ENCODE measurements around the gene CD22. TPM values are rescaled to one million over a fixed set of nuclear protein-coding genes. Genes with fewer than 3 reads are reported as not detected.

The CD22 gene
- total RNA-seq, 2 donors from 2014 or later, result 1.4 to 3.6 TPM

DNA sequence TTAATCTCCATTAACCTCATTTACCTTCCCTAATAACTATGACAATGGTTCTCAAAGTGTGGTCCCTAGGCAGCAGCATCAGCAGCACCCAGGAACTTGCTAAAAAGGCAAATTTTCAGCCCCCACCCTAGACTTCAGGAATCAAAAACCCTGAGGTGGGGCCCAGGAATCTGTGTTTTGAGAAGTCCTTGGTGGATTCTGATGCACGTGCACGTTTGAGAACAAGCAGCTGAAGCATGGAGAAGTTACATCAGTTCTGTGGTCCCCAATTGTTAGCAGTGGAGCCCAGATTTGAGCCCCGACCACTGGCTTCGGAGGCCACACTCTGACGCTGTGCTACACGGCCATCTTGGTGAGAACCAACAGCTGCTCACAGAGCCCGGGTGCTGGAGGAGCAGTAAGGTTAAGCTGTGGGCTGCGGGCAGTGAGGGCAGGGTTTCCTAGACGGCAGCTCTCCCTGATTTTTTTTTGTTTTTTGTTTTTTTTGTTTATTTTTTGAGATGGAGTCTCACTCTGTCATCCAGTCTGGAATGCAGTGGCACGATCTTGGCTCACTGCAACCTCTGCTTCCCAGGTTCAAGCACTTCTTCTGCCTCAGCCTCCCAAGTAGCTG, 14.0 kb upstream of the CD22 start:
- ATAC-seq (ENCODE audit: insufficient number of reproducible peaks, low FRiP score, low read depth) (no peak), DNase-seq (ENCODE audit: low spot score) (no peak)
- no peaks in the 10 kb centered on the region for H3K36me3 ChIP-seq
- H3K4me3 ChIP-seq, result no peak overlapping the region
- H3K4me1 ChIP-seq (ENCODE audit: control insufficient read depth in 1 of 2, low read depth in 2 of 2), result no peaks in the 10 kb centered on the region
- no peak overlapping the region for H3K27ac ChIP-seq
- H3K27me3 ChIP-seq (replicated peaks; ENCODE audit: insufficient read depth), result no peaks in the 10 kb centered on the region
- H3K9me3 ChIP-seq, result no peaks in the 10 kb centered on the region
- TF ChIP-seq, protein P1, sequence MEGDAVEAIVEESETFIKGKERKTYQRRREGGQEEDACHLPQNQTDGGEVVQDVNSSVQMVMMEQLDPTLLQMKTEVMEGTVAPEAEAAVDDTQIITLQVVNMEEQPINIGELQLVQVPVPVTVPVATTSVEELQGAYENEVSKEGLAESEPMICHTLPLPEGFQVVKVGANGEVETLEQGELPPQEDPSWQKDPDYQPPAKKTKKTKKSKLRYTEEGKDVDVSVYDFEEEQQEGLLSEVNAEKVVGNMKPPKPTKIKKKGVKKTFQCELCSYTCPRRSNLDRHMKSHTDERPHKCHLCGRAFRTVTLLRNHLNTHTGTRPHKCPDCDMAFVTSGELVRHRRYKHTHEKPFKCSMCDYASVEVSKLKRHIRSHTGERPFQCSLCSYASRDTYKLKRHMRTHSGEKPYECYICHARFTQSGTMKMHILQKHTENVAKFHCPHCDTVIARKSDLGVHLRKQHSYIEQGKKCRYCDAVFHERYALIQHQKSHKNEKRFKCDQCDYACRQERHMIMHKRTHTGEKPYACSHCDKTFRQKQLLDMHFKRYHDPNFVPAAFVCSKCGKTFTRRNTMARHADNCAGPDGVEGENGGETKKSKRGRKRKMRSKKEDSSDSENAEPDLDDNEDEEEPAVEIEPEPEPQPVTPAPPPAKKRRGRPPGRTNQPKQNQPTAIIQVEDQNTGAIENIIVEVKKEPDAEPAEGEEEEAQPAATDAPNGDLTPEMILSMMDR (IDR thresholded peaks at IDR 0.05), result no peak

DNA sequence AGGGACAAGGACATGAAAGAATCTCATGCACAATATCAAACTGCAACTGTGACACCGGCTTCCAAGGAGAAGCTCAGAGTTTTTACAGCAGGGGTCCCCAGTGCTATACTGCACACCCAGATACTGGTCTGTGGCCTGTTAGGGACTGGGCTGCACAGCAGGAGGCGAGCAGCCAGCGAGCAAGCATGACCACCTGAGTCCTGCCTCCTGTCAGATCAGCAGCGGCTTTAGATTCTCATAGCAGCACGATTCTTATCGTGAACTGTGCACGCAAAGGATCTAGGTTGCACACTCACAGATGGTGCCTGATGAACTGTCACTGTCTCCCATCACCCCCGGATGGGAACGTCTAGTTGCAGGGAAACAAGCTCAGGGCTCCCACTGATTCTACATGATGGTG, 13.1 kb upstream of the CD22 start:
- no peak for ATAC-seq (ENCODE audit: insufficient number of reproducible peaks, low FRiP score, low read depth)
- Histone ChIP-seq H3K4me3 (no peak overlapping the region), H3K36me3 (no peaks in the 10 kb centered on the region), H3K9me3 (no peaks in the 10 kb centered on the region), H3K27ac (no peak overlapping the region), H3K4me1 (ENCODE audit: control insufficient read depth in 1 of 2, low read depth in 2 of 2) (no peaks in the 10 kb centered on the region), H3K27me3 (replicated peaks; ENCODE audit: insufficient read depth) (no peaks in the 10 kb centered on the region)
- DNase-seq (ENCODE audit: low spot score), result no peak
- TF ChIP-seq, protein P1 (IDR thresholded peaks at IDR 0.05), result no peak

DNA sequence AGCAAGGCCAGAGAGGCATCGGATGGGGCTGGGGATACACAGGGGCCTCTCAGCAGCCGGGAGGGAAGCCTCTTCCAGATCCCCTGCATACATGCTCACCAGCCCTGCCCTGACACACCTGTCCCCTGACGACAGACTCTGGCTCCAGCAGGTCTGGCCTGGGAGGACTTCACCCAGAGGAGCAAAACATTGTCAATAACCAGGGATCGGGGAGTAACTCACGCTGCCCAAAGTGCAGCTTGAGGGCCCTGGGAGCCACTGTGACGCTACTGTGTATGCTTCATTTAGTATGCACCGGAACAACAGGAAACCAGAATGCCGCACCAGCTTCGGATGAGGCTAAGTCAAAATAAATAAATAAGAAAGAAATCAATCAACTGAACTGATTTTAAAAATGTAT, 12.4 kb upstream of the CD22 start:
- no peak for ATAC-seq (ENCODE audit: insufficient number of reproducible peaks, low FRiP score, low read depth)
- no peak for DNase-seq (ENCODE audit: low spot score)
- Histone ChIP-seq H3K27me3 (replicated peaks; ENCODE audit: insufficient read depth) (no peaks in the 10 kb centered on the region), H3K36me3 (no peaks in the 10 kb centered on the region), H3K9me3 (no peaks in the 10 kb centered on the region), H3K4me1 (ENCODE audit: control insufficient read depth in 1 of 2, low read depth in 2 of 2) (no peaks in the 10 kb centered on the region), H3K27ac (no peak overlapping the region), H3K4me3 (no peak overlapping the region)
- TF ChIP-seq, protein P1 (IDR thresholded peaks at IDR 0.05), result no peak

DNA sequence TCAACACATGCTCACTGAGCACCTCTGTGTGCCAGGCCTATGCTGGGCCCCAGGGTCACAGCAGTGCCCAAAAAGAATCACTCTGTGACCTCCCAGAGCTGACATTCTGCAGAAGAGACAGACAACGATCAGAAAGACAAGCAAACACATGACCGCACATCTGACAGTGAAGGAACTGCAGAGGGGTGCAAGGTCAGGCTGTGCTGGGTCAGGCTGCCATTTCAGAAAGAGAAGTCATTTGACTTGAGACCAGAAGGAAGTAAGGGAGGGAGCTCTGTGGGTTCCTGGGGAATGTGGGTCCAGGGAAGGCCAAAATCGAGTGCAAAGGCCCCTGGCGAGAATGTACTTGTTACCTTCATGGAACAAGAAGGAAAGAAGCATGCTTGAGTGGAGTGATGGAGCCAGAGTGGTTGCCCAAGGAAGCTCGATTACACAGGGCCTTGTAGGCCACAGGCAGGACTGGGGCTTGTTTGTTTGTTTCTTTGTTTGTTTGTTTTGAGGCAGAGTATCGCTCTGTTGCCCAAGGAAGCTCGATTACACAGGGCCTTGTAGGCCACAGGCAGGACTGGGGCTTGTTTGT, 11.4 kb upstream of the CD22 start:
- Histone ChIP-seq H3K4me3 (no peak overlapping the region), H3K27me3 (replicated peaks; ENCODE audit: insufficient read depth) (no peaks in the 10 kb centered on the region), H3K4me1 (ENCODE audit: control insufficient read depth in 1 of 2, low read depth in 2 of 2) (no peaks in the 10 kb centered on the region), H3K36me3 (no peaks in the 10 kb centered on the region), H3K9me3 (peaks cover 6% of the 10 kb centered on the region), H3K27ac (no peak overlapping the region)
- ATAC-seq (ENCODE audit: insufficient number of reproducible peaks, low FRiP score, low read depth), result no peak
- TF ChIP-seq, protein P1 (IDR thresholded peaks at IDR 0.05), result no peak
- no peak for DNase-seq (ENCODE audit: low spot score)

DNA sequence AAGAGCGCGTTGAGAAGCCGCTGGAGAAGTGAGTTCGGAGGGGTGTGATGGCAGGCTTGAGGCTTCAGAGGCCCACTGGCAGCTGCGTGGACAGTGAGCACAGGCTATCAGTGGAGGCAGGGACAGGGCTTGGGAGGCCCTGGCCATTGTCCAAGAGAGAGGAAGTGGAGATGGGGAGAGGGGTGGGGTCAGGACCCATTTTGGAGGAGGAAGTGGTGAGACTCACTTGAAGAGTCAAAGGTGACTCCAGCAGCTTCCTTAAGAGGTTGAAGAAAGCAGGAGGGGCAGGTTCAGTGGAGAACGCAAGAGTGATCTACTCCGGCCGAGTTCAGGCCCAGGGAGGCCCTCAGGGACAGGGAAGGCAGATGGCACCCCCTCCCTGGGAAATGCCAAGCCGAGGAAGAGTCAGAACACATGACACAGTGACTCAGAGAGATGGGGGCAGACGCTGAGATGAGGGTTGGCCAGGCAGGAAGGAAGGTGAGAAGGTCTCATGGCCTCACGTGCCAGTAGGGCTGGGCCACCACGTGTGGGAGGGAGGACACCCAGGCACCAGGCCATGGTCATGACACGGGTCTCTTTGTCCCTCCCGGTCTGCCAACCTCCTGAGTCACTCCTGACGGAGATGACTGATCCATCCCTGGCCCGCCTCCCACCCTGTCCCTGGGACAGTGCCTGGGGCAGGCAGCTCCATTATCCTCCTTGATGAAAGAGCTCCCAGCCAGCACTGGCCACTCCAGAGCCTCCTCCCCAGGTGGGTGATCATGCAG, 10.1 kb upstream of the CD22 start:
- H3K27ac ChIP-seq, result no peak overlapping the region
- peak; percentile 6 for ATAC-seq (ENCODE audit: insufficient number of reproducible peaks, low FRiP score, low read depth)
- H3K36me3 ChIP-seq, result no peaks in the 10 kb centered on the region
- H3K27me3 ChIP-seq (replicated peaks; ENCODE audit: insufficient read depth), result no peaks in the 10 kb centered on the region
- TF ChIP-seq, protein P1 (IDR thresholded peaks at IDR 0.05), result no peak
- no peak overlapping the region for H3K4me3 ChIP-seq
- no peaks in the 10 kb centered on the region for H3K4me1 ChIP-seq (ENCODE audit: control insufficient read depth in 1 of 2, low read depth in 2 of 2)
- peaks cover 6% of the 10 kb centered on the region for H3K9me3 ChIP-seq
- peak; percentile 13 for DNase-seq (ENCODE audit: low spot score)

All from thoracic aorta (tissue), 2 donors.